MM.1S (cell line): Measurements from ENCODE around the gene SALL4.

ENCODE experiments used
- DNase-seq: peaks from one replicate; pipeline ENCODE4 v3.0.0-alpha.2; 2015
- H2AFZ ChIP-seq: fragments of 300-600 bp; sonication (generic); 2 replicates; pipeline ENCODE4 v1.6.0; 2016; ENCODE audit warnings: antibody characterized with exemption, low read length
- H3F3A ChIP-seq: fragments of 300-600 bp; sonication (generic); 2 replicates; pipeline ENCODE4 v1.6.1; 2016; ENCODE audit warnings: mild to moderate bottlenecking, antibody characterized with exemption, low read length, moderate library complexity, mixed read lengths; ENCODE audit not compliant: insufficient read depth
- H3K27ac ChIP-seq: fragments of 300-600 bp; sonication (generic); 2 replicates; pipeline ENCODE4 v1.5.1; 2016; ENCODE audit warnings: mild to moderate bottlenecking, low read length
- H3K27me3 ChIP-seq: fragments of 300-600 bp; sonication (generic); replicated peaks from 2 replicates; pipeline ENCODE4 v1.6.0; 2016; ENCODE audit warnings: low read length; ENCODE audit not compliant: insufficient read depth
- H3K36me3 ChIP-seq: fragments of 300-600 bp; sonication (generic); replicated peaks from 2 replicates; pipeline ENCODE4 v1.6.1; 2016; ENCODE audit warnings: mild to moderate bottlenecking, low read length, mixed read lengths; ENCODE audit not compliant: insufficient read depth
- H3K4me1 ChIP-seq: fragments of 300-600 bp; sonication (generic); 2 replicates; pipeline ENCODE4 v1.6.1; 2016; ENCODE audit warnings: low read length, mixed read lengths
- H3K4me2 ChIP-seq: fragments of 300-600 bp; sonication (generic); 2 replicates; pipeline ENCODE4 v1.6.0; 2016; ENCODE audit warnings: low read depth, low read length
- H3K4me3 ChIP-seq: fragments of 300-600 bp; sonication (generic); 2 replicates; pipeline ENCODE4 v1.5.1; 2016; ENCODE audit warnings: low read length, mixed read lengths
- H3K79me2 ChIP-seq: fragments of 300-600 bp; sonication (generic); 2 replicates; pipeline ENCODE4 v1.6.1; 2016; ENCODE audit warnings: mixed run types, low read length, mixed read lengths
- H3K9ac ChIP-seq: fragments of 300-600 bp; sonication (generic); 2 replicates; pipeline ENCODE4 v1.6.1; 2016; ENCODE audit warnings: low read length, mixed read lengths
- H3K9me2 ChIP-seq: fragments of 300-600 bp; sonication (generic); replicated peaks from 2 replicates; pipeline ENCODE4 v1.6.1; 2016; ENCODE audit warnings: mild to moderate bottlenecking, low read length, mixed read lengths; ENCODE audit not compliant: insufficient read depth
- H3K9me3 ChIP-seq: fragments of 300-600 bp; sonication (generic); replicated peaks from 2 replicates; pipeline ENCODE4 v1.6.1; 2016; ENCODE audit warnings: mild to moderate bottlenecking, low read length, mixed read lengths; ENCODE audit not compliant: insufficient read depth
- H4K20me1 ChIP-seq: fragments of 300-600 bp; sonication (generic); 2 replicates; pipeline ENCODE4 v1.6.1; 2016; ENCODE audit warnings: mild to moderate bottlenecking, low read length, moderate library complexity, mixed read lengths; ENCODE audit not compliant: insufficient read depth
- EZH2 ChIP-seq: fragments of 300-600 bp; sonication (generic); optimal IDR thresholded peaks from 2 replicates; pipeline ENCODE3; 2017; ENCODE audit warnings: low read depth, mild to moderate bottlenecking, antibody characterized with exemption, low read length, mixed read lengths
- EZH2phosphoT487 ChIP-seq: fragments of 300-600 bp; sonication (generic); IDR thresholded peaks from 2 replicates; pipeline ENCODE4 v1.6.1; 2018; ENCODE audit warnings: antibody characterized with exemption, low read length
- TF ChIP-seq, protein P1 (sequence below): fragments of 300-600 bp; sonication (generic); IDR thresholded peaks from 2 replicates; pipeline ENCODE4 v1.5.1; 2016; ENCODE audit warnings: antibody characterized with exemption, low read length, mixed read lengths

The SALL4 gene

DNA sequence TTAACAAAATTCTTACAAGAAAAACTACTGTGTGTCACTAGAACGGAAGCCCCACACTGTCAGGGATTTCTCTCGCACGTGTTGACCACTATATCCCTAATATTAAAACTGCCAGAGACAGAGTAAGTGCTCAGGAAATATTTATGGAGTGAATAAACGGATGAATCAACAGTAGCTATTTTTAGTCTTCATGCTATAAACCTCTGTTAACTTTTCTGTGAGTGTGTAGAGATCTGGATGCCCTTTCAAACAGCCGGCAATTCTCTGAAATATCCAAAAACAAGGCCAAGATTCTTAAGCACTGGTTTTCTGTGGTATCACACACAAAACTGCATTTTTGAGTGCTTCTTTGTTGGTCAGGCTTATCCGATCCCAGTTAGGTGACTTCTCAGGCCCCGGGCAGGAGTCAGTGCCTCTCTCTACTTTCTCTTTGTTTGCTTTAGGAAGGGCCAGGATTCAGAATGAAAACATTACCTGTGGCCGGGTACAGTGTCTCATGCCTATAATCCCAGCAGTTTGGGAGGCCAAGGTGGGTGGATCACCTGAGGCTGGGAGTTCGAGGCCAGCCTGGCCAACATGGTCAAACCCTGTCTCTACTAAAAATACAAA is 49.9 kb downstream of the SALL4 start:
- Histone ChIP-seq H3F3A (peaks cover 5% of the 10 kb centered on the region; the same call in 1 of the 2 replicates), H3K4me1 (peaks cover 9% of the 10 kb centered on the region), H4K20me1 (no peaks in the 10 kb centered on the region), H2AFZ (no peak overlapping the region), H3K27ac (no peak overlapping the region), H3K36me3 (no peaks in the 10 kb centered on the region), H3K27me3 (no peaks in the 10 kb centered on the region), H3K9me3 (no peaks in the 10 kb centered on the region), H3K9ac (no peak overlapping the region), H3K4me2 (no peak overlapping the region), H3K4me3 (no peak overlapping the region), H3K79me2 (no peaks in the 10 kb centered on the region), H3K9me2 (no peaks in the 10 kb centered on the region)
- DNase-seq, result no peak
- TF ChIP-seq, protein P1, sequence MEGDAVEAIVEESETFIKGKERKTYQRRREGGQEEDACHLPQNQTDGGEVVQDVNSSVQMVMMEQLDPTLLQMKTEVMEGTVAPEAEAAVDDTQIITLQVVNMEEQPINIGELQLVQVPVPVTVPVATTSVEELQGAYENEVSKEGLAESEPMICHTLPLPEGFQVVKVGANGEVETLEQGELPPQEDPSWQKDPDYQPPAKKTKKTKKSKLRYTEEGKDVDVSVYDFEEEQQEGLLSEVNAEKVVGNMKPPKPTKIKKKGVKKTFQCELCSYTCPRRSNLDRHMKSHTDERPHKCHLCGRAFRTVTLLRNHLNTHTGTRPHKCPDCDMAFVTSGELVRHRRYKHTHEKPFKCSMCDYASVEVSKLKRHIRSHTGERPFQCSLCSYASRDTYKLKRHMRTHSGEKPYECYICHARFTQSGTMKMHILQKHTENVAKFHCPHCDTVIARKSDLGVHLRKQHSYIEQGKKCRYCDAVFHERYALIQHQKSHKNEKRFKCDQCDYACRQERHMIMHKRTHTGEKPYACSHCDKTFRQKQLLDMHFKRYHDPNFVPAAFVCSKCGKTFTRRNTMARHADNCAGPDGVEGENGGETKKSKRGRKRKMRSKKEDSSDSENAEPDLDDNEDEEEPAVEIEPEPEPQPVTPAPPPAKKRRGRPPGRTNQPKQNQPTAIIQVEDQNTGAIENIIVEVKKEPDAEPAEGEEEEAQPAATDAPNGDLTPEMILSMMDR, result no peak
- TF ChIP-seq EZH2 (no peak), EZH2phosphoT487 (no peak)

DNA sequence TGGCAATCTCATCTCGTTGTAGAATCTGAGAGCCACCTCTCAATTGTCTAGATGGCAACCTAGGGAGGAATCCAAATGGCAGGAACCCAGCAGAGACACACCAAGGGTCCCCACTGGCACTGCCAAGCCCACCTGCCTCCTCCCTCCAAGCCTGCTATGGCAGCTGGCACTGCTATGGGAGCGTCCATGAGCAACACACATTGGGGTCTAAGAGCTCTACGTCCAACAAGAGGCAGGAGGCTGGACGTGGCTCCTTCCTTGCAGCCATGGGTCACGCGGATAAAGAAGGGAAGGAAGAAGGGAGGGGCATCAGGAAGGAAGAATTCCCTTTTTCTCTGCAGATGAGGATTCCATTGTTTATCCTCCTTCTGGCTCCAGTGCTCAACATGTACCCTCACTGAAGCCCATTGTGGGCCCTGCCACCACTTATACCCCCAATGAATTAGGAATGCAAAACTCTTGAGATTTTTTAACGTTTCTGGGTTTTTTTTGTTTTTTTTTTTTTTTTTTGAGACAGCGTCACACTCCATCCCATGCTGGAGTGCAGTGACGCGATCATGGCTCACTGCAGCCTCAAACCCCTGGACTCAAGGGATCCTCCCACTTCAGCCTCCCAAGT is 51.4 kb downstream of the SALL4 start:
- H3F3A ChIP-seq, result no peaks in the 10 kb centered on the region
- TF ChIP-seq, protein P1, result no peak
- TF ChIP-seq EZH2 (no peak), EZH2phosphoT487 (no peak)
- no peaks in the 10 kb centered on the region for H3K9me3 ChIP-seq
- no peaks in the 10 kb centered on the region for H3K9me2 ChIP-seq
- DNase-seq, result no peak
- no peaks in the 10 kb centered on the region for H3K79me2 ChIP-seq
- H2AFZ ChIP-seq, result no peak overlapping the region
- no peak overlapping the region for H3K4me3 ChIP-seq
- no peaks in the 10 kb centered on the region for H3K27me3 ChIP-seq
- no peak overlapping the region for H3K27ac ChIP-seq
- H3K4me2 ChIP-seq, result no peak overlapping the region
- no peaks in the 10 kb centered on the region for H4K20me1 ChIP-seq
- no peak overlapping the region for H3K9ac ChIP-seq
- no peaks in the 10 kb centered on the region for H3K36me3 ChIP-seq
- H3K4me1 ChIP-seq, result no peaks in the 10 kb centered on the region

DNA sequence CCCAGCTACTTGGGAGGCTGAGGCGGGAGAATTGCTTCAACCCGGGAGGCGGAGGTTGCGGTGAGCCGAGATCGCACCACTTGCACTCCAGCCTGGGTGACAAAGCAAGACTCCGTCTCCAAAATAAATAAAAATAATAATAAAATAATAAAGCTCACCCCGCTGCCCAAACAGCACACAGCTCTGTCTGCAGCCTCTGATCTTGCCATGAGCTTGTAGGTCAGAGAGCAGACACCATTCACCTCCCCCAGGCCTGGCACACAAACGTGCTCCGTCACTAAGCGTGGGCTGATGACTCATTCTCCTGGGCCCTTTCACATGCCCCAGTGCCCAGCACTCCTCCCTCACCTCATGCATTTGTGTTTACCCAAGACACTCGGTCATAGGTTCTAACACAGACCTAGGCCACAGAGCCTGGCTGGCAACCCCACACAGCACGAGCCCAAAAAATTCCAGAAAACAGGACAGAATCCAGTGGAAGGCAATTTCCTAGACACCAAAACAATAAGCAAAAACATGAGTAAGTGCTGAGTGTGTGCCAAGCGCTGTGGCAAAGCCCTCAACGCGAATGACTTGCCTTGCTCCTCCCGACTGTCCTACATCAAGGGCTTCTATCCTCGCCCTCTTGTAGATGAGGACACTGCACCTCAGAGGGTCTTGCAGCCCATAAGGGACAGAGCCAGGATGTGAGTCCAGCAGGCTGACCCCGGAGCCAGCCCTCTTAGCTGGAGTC is 52.1 kb downstream of the SALL4 start:
- H3K9ac ChIP-seq, result no peak overlapping the region
- DNase-seq, result no peak
- H3K27ac ChIP-seq, result no peak overlapping the region
- H3K79me2 ChIP-seq, result no peaks in the 10 kb centered on the region
- no peaks in the 10 kb centered on the region for H3K27me3 ChIP-seq
- H3K9me2 ChIP-seq, result no peaks in the 10 kb centered on the region
- TF ChIP-seq EZH2phosphoT487 (no peak), EZH2 (no peak)
- TF ChIP-seq, protein P1, result no peak
- no peaks in the 10 kb centered on the region for H3F3A ChIP-seq
- H2AFZ ChIP-seq, result no peak overlapping the region
- H3K9me3 ChIP-seq, result no peaks in the 10 kb centered on the region
- H3K36me3 ChIP-seq, result no peaks in the 10 kb centered on the region
- H3K4me2 ChIP-seq, result no peak overlapping the region
- no peaks in the 10 kb centered on the region for H3K4me1 ChIP-seq
- no peak overlapping the region for H3K4me3 ChIP-seq
- H4K20me1 ChIP-seq, result no peaks in the 10 kb centered on the region
